Endodermal cell (in vitro differentiated cells): Measurements from ENCODE around the gene SLC12A3. TPM values are rescaled to one million over a fixed set of nuclear protein-coding genes. Genes with fewer than 3 reads are reported as not detected.
A peak's percentile ranks its signal among the peaks of the same experiment; 100 is the strongest.

Experiments used
- DNase-seq: peaks from one replicate; pipeline ENCODE4 v3.0.0-alpha.2; 2017
- H3K27ac ChIP-seq: 2 replicates; pipeline ENCODE4 v1.5.1; 2013; ENCODE audit warnings: mild to moderate bottlenecking, low read depth, low read length, moderate library complexity
- H3K27me3 ChIP-seq: 2 replicates; pipeline ENCODE4 v1.6.1; 2013; ENCODE audit warnings: mild to moderate bottlenecking, low read length, moderate library complexity; ENCODE audit not compliant: insufficient read depth, control insufficient read depth, poor library complexity, severe bottlenecking
- H3K36me3 ChIP-seq: 2 replicates; pipeline ENCODE4 v1.7.0; 2013; ENCODE audit warnings: mild to moderate bottlenecking, low read length, moderate library complexity; ENCODE audit not compliant: control insufficient read depth, insufficient read depth
- H3K4me1 ChIP-seq: one replicate; pipeline ENCODE4 v1.7.0; 2013; ENCODE audit warnings: low read length; ENCODE audit not compliant: control insufficient read depth, insufficient read depth
- H3K4me3 ChIP-seq: 2 replicates; pipeline ENCODE4 v1.5.1; 2013; ENCODE audit warnings: mild to moderate bottlenecking, low read length, moderate library complexity
- H3K9ac ChIP-seq: 2 replicates; pipeline ENCODE4 v1.6.1; 2013; ENCODE audit warnings: mild to moderate bottlenecking, low read length, moderate library complexity; ENCODE audit not compliant: poor library complexity, severe bottlenecking; ENCODE audit errors: extremely low read depth
- H3K9me3 ChIP-seq: 2 replicates; pipeline ENCODE4 v1.6.1; 2013; ENCODE audit warnings: mild to moderate bottlenecking, low read length, moderate library complexity; ENCODE audit not compliant: control insufficient read depth
- H3K27ac Mint-ChIP-seq: 2 replicates; pipeline ENCODE4 v1.8.0; 2020; ENCODE audit warnings: mixed read lengths
- H3K27me3 Mint-ChIP-seq: 2 replicates; pipeline ENCODE4 v1.8.0; 2021; ENCODE audit warnings: mild to moderate bottlenecking, mixed read lengths; ENCODE audit not compliant: insufficient read depth
- H3K36me3 Mint-ChIP-seq: 2 replicates; pipeline ENCODE4 v1.8.0; 2020; ENCODE audit warnings: low read depth, mixed read lengths
- H3K4me1 Mint-ChIP-seq: 2 replicates; pipeline ENCODE4 v1.8.0; 2020; ENCODE audit warnings: mixed read lengths
- H3K4me3 Mint-ChIP-seq: 2 replicates; pipeline ENCODE4 v1.8.0; 2020; ENCODE audit warnings: mild to moderate bottlenecking, moderate library complexity, mixed read lengths
- H3K9me3 Mint-ChIP-seq: 2 replicates; pipeline ENCODE4 v1.8.0; 2020; ENCODE audit warnings: mild to moderate bottlenecking, mixed read lengths
- CTCF ChIP-seq: fragments of 200-600 bp; sonication (generic); conservative IDR thresholded peaks from 2 replicates; pipeline ENCODE4 v1.5.0; 2021; ENCODE audit warnings: antibody characterized with exemption, mild to moderate bottlenecking
- WGBS, 2 experiments: methylation state at CpG; one replicate each; pipeline versions ENCODE4 v1.1.5 to v1.1.7; 2013; ENCODE audit warnings: missing lambda C conversion rate in 2 of 2, mixed read lengths in 1 of 2; ENCODE audit not compliant: insufficient coverage in 1 of 2, insufficient read length in 1 of 2; 5-methylcytosine and 5-hydroxymethylcytosine counted together
- total RNA-seq, 2 donors: library from RNA; stranded (reverse); fragmentation: NEBNext Ultra II Directional in 1 of 2; extraction: Animal tissue kit (Norgen Biotek cat#: 25700) in 1 of 2; gene quantifications; 2 replicates in 1 of 2; 3 replicates in 1 of 2; pipeline ENCODE4 v1.2.1, GENCODE V29; 2021

Gene SLC12A3
- total RNA-seq, 2 donors from 2014 or later: not detected

DNA sequence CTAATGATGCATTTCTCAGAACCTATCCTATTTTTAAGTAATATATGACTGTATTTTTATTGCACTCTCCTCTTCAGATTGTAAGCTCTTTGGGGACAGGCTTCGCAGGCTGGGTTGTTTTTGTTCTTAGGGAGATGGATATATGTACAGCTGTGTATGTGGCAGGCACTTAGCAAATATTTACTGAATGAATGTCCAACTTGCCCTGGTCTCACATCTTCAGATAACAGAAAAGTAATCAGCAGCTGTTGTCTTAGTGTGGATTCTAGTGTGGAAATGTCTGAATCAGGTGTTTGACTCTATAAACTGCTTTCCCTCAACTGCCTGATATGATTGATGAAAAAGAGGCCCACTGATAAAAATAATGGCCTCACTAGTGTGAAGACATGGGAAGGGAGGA lies 47.1 kb upstream of the SLC12A3 start:
- no peak overlapping the region for H3K27ac ChIP-seq
- H3K27me3 ChIP-seq: no peaks in the 10 kb centered on the region
- 80% methylated on average over 1 of the region's 1 CpG; no CpG with 5 or more reads in 1 of the 2 experiments for WGBS, 2 experiments
- no peaks in the 10 kb centered on the region for H3K27me3 Mint-ChIP-seq
- H3K4me3 Mint-ChIP-seq: no peak overlapping the region
- no peak for TF ChIP-seq CTCF
- H3K9me3 ChIP-seq: no peaks in the 10 kb centered on the region
- peaks cover 11% of the 10 kb centered on the region for H3K4me1 Mint-ChIP-seq
- H3K4me3 ChIP-seq: no peak overlapping the region
- no peak overlapping the region for H3K27ac Mint-ChIP-seq
- H3K4me1 ChIP-seq: peaks cover 9% of the 10 kb centered on the region
- H3K36me3 Mint-ChIP-seq: peaks cover 33% of the 10 kb centered on the region
- H3K9ac ChIP-seq: no peak overlapping the region
- H3K36me3 ChIP-seq: peaks cover 23% of the 10 kb centered on the region
- no peaks in the 10 kb centered on the region for H3K9me3 Mint-ChIP-seq
- no peak for DNase-seq

- Histone ChIP-seq H3K27me3 (no peaks in the 10 kb centered on the region), H3K4me3 (no peak overlapping the region), H3K27ac (peak overlapping the region; percentile 77), H3K9me3 (no peaks in the 10 kb centered on the region), H3K36me3 (peaks cover 51% of the 10 kb centered on the region), H3K9ac (no peak overlapping the region), H3K4me1 (peaks cover 1% of the 10 kb centered on the region)
- WGBS, 2 experiments: 89 to 94% methylated on average over 9 to 12 of the region's 12 CpGs
- H3K4me3 Mint-ChIP-seq: no peak overlapping the region
- H3K27me3 Mint-ChIP-seq: no peaks in the 10 kb centered on the region
- no peak for TF ChIP-seq CTCF
- H3K27ac Mint-ChIP-seq: no peak overlapping the region
- H3K36me3 Mint-ChIP-seq: peaks cover 43% of the 10 kb centered on the region
- H3K4me1 Mint-ChIP-seq: peaks cover 7% of the 10 kb centered on the region
- H3K9me3 Mint-ChIP-seq: no peaks in the 10 kb centered on the region
- DNase-seq: no peak
Measured at GRCh38 chr16:56823081-56823733, 41.8 kb upstream of the SLC12A3 start.

DNA sequence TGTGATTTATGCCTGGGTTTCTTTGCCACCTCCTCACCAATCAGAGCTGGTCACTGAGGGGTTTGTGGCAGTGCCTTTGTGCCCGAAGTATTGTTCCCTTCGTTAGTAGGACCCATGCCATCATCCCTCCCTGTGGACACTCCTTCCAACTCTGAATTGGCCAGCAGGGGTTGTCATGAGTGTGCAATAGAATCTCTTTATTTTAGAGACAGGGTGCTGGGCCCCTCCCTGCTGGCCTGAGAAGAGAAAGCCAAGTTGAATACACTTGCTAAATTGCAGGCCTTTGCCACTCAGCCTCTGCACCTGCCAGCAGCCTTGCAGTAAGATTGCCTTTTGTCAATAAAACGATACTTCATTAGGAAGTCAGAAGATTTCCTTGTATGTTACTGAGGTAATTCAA lies 40.7 kb upstream of the SLC12A3 start:
- Histone ChIP-seq H3K27me3 (no peaks in the 10 kb centered on the region), H3K9me3 (no peaks in the 10 kb centered on the region), H3K27ac (peak overlapping the region; percentile 77), H3K36me3 (peaks cover 51% of the 10 kb centered on the region), H3K4me3 (no peak overlapping the region), H3K4me1 (no peaks in the 10 kb centered on the region), H3K9ac (no peak overlapping the region)
- DNase-seq: no peak
- WGBS, 2 experiments: 83 to 89% methylated on average over 2 to 3 of the region's 3 CpGs
- Mint-ChIP-seq H3K36me3 (peaks cover 50% of the 10 kb centered on the region), H3K4me3 (no peak overlapping the region), H3K27ac (no peak overlapping the region), H3K9me3 (no peaks in the 10 kb centered on the region), H3K4me1 (peaks cover 3% of the 10 kb centered on the region), H3K27me3 (no peaks in the 10 kb centered on the region)
- TF ChIP-seq CTCF: peak; percentile 45
